HG02763 (cell line): ENCODE results near the gene WWC2.

ENCODE experiments used
- ATAC-seq: cut with Tn5 transposase; IDR thresholded peaks from one replicate; pipeline ENCODE4 v1.9.1; 2021; ENCODE audit warnings: mild to moderate bottlenecking, moderate library complexity; ENCODE audit not compliant: unreplicated experiment

WWC2 gene

DNA sequence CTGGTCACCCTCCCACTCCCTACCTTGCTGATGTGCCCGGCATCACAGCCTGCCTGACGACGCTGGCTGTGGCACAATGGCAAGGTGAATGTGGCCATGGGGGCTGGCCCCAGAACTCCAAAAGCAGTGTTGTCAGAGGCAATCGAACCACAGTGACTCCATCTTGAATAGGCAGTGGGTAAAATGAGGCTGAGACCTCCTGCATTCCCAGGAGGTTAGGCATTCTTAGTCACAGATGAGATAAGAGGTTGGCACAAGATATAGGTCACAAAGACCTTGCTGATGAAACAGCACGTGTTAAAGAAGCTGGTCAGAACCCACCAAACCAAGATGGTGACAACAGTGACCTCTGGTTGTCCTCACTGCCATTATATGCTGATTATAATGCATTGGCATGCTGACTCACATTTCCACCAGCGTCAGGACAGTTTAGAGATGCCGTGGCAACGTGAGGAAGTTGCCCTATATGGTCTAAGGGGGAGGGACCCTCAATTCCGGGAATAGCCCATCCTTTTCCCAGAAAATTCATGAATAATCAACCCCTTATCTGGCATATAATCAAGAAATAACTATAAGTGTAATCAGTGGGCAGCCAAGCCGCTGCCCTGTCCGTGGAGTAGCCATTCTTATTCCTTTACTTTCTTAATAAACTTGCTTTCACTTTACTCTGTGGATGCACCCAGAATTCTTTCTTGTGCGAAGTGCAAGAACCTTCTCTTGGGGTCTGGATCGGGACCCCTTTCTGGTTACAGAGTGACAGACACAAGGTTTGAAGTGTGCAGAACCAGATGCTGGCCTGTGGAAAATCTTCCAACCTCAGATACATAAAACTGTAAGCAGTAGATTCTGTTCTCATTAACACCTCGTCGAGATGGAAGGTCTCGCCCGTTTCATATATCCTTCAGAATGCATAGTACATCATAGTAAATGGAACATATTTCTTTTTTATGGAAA is 249.9 kb downstream of the WWC2 start:
- ATAC-seq: no peak

GRCh38 chr4:183349673-183350072 is 250.6 kb downstream of the WWC2 start:
- no peak for ATAC-seq

- ATAC-seq: no peak
These were observed 251.4 kb downstream of the WWC2 start for GRCh38 chr4:183350317-183351071.

GRCh38 chr4:183352546-183352945 is 253.5 kb downstream of the WWC2 start:
- ATAC-seq: no peak

DNA sequence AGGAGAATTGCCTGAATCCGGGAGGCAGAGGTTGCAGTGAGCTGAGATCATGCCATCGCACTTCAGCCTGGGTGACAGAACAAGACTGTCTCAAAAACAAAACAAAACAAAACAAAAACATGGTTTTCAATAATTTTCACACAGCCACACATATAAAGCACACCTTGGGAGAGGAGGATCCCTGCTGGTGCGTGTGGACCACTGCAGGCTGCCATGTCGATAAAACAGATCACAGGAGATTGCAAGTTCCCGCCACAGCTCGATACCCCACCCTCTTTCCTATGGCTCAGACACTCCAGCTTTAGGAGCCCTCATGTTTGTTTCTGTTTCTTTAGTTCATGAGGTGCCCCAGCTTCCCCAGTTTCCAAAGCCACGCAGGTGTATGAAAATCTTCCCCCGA is 254.5 kb downstream of the WWC2 start:
- ATAC-seq: no peak

- no peak for ATAC-seq
These were observed 255.2 kb downstream of the WWC2 start for GRCh38 chr4:183354219-183354618.

DNA sequence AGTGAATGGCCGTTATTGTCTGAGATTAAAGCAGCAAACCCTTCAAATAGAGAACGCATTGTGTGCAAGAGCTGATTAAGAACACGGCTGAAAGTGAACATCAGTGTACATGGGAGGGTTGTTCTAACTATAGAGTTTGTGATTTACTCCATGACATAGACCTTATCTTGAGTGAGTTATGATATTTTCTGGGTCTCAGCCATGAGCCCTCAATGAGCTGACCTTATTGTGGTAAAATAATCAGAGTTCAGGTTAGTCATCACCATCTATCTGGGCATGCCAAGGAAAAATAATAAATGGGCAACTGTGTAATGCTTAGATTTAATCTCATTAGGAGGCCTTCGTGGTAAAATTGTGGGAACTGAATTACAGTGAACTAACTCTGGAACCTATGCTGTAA is 256.3 kb downstream of the WWC2 start:
- no peak for ATAC-seq

DNA sequence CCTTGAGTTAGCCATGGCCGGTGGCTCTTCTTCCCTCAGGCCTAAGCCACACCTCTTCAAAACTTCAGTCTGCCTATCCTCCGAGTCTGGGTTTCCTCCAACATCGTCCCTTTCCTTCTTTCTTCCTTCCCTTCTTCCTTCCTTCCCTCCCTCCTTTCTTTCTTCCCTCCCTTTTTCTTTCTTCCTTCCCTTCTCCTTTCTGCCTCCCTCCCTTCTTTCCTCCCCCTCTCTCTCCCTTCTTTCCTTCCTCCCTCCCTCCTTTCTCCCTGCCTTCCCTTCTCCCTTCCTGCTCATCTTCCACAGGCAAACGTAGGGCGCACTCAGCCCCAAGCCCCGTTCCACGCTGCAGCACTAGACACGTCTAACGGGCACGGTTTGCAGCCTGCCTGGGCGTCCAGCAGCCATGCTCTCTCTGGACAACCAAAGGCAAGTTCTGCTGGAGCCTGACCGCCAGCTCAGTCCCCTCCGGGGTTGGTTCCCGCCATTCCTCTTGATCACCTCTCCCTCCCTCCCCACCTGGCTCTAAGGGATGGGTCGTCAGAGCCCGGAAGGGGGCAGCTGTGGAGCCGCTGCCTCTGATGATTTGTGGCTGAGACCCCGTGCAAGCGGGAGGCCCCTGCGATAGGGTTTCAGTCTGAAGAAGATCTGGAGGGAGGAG is 257.2 kb downstream of the WWC2 start:
- no peak for ATAC-seq

DNA sequence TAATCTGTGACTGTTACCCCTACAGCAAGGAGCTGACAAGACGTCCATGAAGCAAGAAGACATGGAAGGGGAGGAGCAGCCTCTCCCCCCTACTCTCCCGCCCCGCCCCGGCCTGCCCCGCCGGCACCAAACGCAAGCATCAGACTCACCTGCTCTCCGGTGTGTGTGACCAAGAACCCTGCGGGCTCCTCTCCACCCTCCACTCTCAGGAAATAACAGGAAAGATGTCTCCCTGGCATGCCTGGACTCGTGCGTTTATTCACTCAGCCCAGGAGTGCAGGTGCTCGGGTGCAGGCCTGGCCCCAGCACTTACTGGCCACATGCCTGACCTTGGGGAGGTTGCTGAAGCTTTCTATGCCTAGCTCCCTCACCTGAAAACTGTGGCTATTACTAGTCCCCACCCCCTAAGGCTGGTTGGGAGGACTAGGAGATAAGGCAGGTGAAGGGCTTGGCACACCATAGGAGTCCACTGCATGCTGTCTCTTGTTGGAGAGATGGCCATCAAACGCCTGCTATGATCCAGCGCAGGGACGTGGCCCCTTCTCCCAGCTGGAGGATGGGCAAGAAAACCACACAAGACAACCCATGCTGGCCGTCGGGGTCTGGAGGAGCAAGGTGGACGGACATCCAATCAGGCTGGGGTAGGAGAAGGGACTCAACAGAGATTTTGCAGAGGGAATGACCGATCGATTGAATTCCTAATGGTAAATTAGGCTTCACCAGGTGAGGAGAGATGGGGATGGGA is 258.0 kb downstream of the WWC2 start:
- ATAC-seq: no peak

DNA sequence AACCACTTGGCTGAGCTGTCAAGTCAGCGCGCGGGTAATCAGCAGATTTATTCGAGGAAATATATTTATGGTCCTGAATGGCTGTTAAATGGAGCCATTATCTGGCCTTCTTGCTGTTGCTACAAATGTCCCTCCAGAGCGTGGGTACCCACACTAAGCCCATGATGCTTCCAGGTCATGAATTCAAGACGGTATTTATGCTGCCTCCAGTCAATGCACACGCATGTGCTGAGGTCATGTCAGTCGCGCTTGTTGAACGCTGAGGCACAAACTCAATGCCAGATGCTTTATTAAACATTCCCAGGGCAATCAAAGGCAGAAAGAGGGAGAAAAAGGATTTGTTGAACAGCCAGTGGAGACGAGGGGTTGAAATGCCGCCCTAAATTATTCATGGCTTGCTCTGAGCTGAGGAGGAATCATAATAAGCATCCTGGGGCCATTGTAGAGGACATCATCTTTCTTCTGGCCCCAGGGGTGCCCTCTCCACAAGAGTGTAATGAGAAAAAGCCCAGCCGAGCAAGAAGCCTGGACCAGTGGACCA is 259.2 kb downstream of the WWC2 start:
- ATAC-seq: no peak

GRCh38 chr4:183360161-183360919 is 261.3 kb downstream of the WWC2 start:
- no peak for ATAC-seq

- no peak for ATAC-seq
These were observed 263.0 kb downstream of the WWC2 start for GRCh38 chr4:183362036-183362435.

DNA sequence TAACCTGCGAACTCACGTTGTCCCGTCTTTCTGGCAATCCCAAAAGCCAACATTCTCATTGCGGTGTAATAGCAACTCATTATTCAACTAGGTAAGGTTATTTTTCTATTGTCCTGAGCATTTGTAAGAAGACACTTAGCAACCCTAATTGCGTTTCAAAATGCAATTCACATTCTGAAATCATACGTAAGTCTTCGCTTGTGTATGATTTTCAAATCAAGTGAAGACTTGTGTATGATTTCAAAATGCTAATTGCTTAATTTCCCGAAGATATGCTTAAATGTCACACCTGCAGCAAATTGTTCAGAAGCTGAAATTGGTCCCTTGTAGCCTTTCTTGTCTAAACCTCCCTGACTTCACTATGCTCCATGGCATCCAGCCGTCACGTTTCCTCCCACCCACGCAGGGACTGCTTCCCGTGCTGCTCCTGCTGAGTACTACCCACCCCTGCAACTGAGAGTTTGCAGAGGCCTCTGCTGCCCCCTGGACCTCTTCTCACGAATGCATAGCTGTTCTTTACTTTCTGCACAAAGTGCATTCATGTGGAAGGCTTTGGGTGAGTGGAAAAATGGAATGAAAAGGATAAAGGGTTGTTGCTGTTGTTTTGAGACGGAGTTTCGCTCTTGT is 264.0 kb downstream of the WWC2 start:
- no peak for ATAC-seq

DNA sequence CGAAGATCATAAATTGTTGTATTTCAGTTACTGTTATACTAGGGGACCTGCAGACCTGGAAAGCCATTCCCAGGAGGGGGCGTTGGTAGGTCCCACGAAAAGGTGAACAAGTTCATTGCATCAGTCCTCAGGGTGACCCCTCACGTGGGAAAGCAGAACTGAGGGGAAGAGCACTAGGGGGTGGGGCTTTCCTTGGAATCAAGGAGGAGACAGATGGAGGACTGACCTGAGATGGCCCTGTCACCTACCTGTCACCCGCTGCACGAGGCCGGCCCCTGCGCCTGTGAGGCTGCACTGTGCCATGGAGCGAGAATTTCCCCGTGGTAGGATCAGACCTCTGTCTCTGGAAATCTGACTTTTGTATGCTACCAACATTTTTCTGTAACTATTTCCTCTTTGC is 265.0 kb downstream of the WWC2 start:
- no peak for ATAC-seq

DNA sequence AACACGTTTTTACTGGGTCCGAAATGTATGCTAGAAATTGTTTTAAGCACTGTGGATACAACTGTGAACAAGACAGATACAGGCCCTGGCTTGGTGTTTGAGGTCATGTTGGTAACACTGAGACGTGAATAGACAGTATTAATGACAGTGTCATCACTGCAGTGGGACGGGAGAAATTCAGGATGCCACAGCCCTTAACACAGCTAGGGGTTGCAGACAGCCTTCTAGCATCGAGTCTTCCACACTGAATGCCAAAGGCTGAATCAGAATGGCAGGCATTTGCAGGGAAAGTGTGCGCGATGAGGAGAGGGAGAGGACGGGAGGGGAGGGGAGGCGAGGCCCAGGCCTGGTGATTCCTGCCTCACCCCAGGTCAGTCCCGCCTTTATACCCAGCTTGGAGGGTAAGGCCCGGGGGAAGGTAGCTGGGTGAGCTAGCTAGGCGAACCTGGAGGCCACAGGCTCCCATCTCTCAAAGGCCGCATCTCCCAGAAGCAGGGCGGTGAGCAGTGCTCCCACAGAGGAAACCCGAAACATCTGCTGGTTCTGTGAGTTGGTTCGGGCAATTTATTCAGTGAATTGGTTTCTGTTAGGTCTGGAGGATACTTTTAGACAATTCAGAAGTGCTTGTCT is 267.3 kb downstream of the WWC2 start:
- ATAC-seq: no peak

- no peak for ATAC-seq
These were observed 270.0 kb downstream of the WWC2 start for GRCh38 chr4:183369073-183369472.
